ENCODE data around the gene CLDN24.

DNA sequence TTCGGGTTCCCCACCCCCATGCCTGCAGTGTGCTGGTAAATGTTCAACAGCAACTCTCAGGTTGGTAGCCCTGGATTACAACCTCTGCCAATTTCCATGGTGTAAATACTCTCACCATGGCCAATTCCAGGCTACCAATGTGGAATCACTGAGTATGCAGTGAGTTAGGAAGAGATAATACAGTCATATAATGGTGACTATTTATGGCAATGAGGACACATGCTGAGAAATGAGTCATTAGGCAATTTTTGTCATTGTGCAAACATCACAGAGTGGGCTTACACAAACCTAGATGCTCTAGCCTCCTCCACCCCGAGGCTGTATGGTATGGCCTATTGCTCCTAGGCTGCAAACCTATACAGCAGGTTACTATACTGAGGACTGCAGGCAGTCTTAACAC lies 4.6 kb upstream of the CLDN24 start:
- TF ChIP-seq POLR2AphosphoS5 (IDR thresholded peaks at IDR 0.05; ENCODE audit: borderline replicate concordance, low read depth, low read length), result no peak
- no peak for TF ChIP-seq EZH2 (IDR thresholded peaks at IDR 0.05)
- TF ChIP-seq FOXP2 (optimal IDR thresholded peaks at IDR 0.05; ENCODE audit: control extremely low read depth, extremely low read length, insufficient read depth), result no peak

Measured in SK-N-MC (cell line).